HUDEP-2 (cell line): ENCODE measurements around the gene FSTL4.
"Not testable (repeated sequence)": the region's sequence is repeated elsewhere in the genome, so short reads cannot be mapped to it uniquely, and the experiment has no call there.

Source experiments
- DNase-seq, 76 experiments: peaks; one replicate each; lab custom pipeline; 2025; ENCODE audit not compliant: unreplicated experiment in 76 of 76; lab: John Stamatoyannopoulos, UW

The FSTL4 gene

DNA sequence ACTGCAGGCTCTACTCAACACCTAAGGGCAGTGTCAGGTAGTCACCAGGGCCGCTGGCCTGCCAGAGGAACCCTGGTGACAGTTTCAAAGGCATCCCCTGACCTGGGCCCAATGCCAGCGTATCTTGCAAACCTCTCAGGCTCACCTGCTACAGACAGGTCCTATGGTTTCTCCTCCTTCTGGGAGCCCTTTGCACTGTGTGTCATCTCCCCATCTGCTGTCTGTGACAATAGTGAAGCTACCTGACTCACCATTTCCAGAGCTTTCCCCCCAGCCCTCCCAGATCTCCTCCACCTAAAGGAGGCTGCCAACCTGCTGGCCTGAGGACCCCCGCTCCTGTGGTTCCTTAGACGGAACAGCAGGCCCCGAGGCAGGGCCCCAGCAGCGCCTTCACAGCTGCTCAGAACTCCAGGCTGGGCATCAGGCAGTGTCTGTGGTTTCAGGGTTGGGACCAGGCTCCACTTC lies 203.1 kb downstream of the FSTL4 start:
- DNase-seq, result no peak

GRCh38 chr5:133408322-133408721 lies 204.0 kb downstream of the FSTL4 start:
- DNase-seq, result no peak

DNA sequence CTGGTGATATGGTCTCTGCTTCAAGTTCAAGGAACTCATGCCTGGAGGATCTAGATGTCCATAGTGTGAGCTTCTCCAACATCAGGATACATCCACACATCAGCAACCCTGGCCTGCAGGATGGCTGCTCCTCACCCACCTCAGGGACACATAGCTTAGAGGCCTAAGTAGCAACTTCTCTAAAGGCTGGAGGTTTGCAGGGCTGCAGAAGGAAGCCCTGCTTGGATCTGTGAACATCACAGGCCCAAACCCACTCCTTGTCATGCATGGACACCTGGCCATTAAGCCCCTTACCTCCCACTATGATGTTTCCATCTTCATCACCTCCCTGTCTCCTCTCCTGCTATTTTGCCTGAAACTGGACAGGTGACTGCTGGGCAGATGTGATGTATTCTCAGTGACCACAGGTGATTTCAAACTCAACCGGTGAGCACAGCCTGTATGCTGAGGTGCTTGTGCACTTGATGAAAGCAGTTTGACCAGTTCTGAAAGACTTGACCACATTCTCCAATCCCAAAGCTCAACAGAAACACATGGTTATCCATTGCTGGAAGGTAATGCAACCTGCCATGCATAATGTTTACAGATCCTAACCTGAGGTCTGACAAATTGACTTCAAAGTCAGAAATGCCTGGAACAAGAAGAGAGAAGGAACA lies 205.2 kb downstream of the FSTL4 start:
- no peak for DNase-seq

- DNase-seq, result no peak
Measured at GRCh38 chr5:133406208-133406976, 205.9 kb downstream of the FSTL4 start.

DNA sequence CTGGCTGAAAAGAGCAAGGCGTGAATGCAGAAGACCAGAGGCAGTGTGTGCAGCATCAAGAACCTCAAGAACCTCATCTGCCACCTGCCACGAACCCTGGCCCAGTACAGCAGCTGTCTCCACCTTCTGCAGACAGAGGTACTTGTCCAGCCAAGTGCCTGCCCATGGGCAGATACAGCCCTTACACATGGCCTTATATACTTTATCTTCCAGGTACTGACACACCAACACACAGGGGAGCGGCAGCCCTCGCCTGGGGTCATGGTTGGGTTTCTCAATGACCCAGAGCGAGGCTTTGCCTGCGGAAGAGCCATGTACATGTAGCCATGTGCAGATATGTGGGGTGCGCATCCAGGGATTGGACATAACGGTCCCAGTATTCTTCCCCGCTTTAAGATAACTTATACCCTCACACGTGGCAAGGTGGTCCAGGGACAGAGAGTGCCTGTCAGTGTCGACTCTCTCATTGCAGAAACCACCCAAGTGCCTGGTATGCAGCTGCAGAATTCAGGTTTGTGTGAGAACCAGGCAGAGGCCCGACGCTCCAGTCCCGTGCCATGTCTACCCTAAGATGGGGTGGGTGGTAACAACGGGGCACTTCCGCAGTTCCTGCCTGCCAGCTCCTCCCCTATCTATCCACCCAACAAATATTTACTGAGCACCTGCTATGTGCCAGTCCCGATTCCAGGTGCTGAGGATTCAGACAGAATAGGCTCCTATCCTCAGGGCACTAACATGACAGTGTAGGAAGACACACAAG lies 206.9 kb downstream of the FSTL4 start:
- no peak for DNase-seq

DNA sequence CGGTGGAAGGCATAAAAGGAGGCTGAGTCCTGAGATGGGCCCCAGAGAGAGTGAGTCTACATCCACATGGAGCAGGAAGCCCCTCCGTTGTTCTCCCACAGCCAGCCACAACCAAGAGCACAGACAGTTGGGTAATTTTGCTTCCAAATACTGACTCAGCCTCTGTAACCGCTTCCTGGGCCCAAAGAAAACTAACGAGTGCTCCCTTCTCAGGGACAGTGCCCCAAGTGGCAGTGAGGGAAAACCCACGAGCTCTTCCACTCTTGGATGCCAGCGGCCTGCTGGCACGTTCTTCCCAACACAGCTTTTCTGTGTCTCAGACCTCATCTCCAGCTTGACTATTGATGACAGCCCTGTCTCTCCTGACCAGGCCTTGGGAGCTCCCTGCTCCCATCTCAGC lies 207.6 kb downstream of the FSTL4 start:
- no peak for DNase-seq

GRCh38 chr5:133403741-133404364 lies 208.5 kb downstream of the FSTL4 start:
- DNase-seq, result no peak

GRCh38 chr5:133402775-133403174 lies 209.6 kb downstream of the FSTL4 start:
- DNase-seq, result no peak

GRCh38 chr5:133401731-133402347 lies 210.5 kb downstream of the FSTL4 start:
- no peak for DNase-seq

- DNase-seq, result no peak
Measured at GRCh38 chr5:133400831-133401351, 211.4 kb downstream of the FSTL4 start.

DNA sequence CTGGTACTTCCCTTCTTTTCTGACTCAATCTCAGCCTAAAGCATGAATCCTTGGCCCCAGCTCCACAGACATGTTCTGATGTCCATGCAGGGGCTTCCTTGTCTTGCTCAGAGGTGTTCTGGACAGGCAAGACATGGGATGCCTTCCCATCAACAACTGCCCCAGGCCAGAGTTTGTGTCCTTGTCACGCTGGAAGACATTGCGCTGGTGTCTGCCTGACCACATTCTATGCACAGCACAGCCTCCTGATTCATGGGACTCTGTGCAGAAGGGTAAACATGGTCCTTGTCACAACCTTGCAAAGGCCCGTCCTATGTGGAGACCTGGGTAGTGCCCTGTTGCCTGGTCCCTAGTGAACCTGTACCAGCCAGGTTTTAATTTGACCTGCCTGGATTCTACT lies 212.2 kb downstream of the FSTL4 start:
- DNase-seq, result no peak

DNA sequence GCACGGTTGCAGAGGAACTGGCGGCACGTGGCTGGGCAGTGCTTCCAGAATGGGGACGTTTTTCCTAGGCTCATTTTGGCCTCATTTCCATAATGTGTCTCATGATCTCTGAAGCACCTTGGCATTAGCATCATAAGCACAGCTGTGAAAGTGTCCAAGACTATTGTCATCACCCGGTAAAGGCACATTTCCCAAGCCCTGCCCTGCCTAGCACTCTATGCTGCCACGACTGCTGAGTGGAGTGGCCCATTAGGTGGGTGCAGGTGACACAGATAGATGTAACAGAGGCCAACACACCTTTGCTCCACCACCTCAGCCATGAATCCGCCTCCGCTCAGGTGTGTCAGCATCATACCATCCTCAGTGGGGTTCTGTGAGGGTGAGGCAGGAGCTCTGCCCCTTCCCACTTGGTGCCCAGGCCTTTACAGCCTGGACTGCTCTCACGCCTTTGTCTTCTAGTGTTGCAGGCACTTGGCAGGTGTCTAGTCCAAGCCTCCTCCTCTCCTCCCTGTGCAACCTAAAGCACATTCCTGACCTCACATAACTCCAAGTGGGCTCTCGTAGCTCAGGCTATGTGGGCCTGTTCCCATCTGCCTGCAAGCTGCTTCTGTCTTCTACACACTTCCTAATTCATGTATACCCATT lies 213.0 kb downstream of the FSTL4 start:
- no peak for DNase-seq

- DNase-seq, result no peak
Measured at GRCh38 chr5:133398646-133399101, 213.7 kb downstream of the FSTL4 start.

DNA sequence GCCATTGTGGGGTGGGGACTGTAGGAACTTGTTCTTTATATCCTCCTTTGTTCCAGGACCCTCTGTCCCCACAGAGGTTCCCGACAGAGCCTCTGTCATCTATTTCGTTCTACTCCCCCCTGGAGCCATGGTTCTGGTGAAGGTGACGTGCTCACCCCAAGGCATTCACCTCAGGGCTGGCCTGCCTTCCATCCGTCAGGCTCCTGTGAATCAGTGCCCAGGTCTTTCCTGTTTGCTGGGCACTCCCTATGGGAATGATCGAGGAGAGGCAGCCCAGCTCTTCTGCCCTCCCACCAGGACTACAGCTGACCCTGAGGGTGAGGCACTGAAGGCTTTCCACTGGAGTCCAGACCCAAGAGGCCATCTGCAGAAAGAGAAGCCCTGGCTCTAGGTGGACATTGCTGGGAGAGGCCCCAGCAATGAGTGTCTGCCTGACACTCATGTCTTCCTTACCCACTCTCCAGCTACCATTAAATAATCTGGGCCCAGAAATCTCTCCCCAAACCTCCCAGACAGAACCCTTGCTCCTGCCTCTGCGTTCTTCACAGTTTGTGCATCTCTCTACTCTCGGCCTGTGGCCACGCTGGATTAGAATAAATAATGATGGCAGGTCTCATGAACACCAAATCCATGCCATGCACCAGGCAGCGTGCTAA lies 214.2 kb downstream of the FSTL4 start:
- no peak for DNase-seq

GRCh38 chr5:133397348-133397747 lies 215.0 kb downstream of the FSTL4 start:
- no peak for DNase-seq

- no peak for DNase-seq
Measured at GRCh38 chr5:133396814-133397213, 215.5 kb downstream of the FSTL4 start.

DNA sequence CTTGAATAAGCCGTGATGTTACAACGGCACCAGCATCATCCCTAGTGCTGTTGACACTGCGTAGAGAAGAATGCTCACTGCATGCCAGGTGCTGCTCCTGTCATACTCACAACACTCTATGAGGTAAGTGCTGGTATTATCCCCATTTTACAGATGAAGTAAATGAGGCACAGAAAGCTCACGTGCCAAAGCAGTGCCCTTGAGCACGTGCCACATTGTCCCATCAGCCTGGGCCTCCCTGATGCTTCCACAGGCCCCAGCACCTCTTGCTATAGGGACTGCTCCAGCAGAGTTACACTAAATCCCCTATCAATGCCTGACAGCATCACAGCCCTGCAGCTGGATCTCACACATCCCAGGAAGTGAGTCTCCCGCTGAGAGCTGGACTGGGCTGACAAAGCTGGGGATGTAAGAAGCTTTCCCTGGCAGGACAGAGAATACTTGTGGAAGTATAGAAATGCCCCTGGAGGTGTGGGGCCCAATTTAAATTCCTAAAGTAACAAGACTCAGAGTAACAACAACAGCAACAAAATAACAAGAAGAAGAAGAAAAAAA lies 216.1 kb downstream of the FSTL4 start:
- no peak for DNase-seq

- not testable (repeated sequence) for DNase-seq
Measured at GRCh38 chr5:133395207-133395606, 217.1 kb downstream of the FSTL4 start.

DNA sequence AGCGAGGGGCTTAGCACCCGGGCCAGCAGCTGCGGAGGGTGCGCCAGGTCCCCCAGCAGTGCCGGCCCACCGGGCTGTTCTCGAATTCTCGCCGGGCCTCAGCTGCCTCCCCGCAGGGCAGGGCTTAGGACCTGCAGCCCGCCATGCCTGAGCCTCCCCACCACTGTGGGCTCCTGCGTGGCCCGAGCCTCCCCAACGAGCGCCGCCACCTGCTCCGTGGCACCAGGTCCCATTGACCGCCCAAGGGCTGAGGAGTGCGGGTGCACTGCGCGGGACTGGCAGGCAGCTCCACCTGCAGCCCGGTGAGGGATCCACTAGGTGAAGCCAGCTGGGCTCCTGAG lies 217.9 kb downstream of the FSTL4 start:
- DNase-seq, result not testable (repeated sequence)
